ENCODE measurements around the gene OAT.

- peak; percentile 16 for TF ChIP-seq EZH2 (IDR thresholded peaks at IDR 0.05; ENCODE audit: borderline replicate concordance)
- no peak for TF ChIP-seq CTCF (IDR thresholded peaks at IDR 0.05; ENCODE audit: poor library complexity)
- TF ChIP-seq EZH2phosphoT487 (IDR thresholded peaks at IDR 0.05; ENCODE audit: low read depth, severe bottlenecking, unreplicated experiment): no peak
Measured at GRCh38 chr10:124446830-124447750, 28.4 kb upstream of the OAT start.

Data from hepatocyte (in vitro differentiated cells).